Measurements from ENCODE around the gene TXNRD1. TPM values are rescaled to one million over a fixed set of nuclear protein-coding genes. Genes with fewer than 3 reads are reported as not detected.
A peak's percentile ranks its signal among the peaks of the same experiment; 100 is the strongest.

TXNRD1 gene
- total RNA-seq, 4 donors from 2014 or later: 76.0 to 141 (median 97.8) TPM

DNA sequence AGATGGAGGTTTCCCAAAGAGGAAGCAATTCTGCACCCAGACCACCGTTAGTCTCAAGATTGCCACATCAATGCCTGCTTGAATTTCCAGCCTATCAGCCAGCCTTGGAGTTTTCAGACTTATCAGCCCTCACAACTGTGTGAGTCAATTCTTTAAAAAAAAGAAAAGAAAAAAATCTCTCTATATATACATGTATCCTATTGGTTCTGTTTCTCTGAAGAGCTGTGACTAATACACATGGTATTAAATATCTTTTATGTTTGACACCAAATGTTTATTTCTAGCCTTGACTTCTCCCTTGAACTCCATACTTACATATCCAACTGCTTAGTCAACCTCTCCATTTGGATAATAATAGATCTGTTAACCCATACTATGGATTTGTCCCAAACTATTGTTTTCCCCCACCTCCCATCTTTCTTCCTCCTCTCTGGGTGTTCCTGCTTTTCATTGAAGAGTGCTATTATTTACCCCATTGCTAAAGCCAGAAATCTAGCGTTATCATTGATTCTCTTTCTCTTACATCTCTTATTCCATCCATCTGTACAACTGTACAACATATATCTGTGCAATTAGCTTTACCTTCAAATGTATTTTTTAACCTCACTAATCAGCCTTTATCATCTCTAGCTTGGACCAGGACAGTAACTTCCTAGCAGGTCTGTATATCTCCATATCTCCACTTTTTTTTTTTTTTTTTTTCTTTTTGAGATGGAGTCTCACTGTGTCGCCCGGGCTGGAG lies 65.3 kb downstream of the TXNRD1 start:
- no peak overlapping the region for H3K27ac ChIP-seq

DNA sequence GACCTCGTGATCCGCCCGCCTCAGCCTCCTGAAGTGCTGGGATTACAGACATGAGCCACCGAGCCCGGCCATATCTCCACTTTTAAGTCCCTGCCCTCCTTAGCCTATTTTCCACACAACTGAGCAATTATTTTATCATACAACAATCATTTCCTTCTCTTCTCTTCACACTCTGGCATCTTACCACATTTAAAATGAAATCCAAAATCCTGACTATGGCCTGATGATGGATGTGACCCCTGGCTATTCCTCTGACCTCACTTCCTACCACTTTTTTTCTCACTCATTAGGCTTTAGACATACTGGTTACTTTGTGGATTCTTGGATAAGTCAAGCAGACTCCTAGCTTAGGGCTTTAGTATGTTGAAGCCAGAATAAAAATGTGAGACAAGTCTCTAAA lies 66.1 kb downstream of the TXNRD1 start:
- H3K36me3 ChIP-seq: no peaks in the 10 kb centered on the region
- no peaks in the 10 kb centered on the region for H3K27me3 ChIP-seq
- H3K4me3 ChIP-seq: no peak overlapping the region
- H3K4me1 ChIP-seq: peaks cover 0 to 11% of the 10 kb centered on the region in 2 donors
- H3K9me3 ChIP-seq: no peaks in the 10 kb centered on the region
- TF ChIP-seq POLR2A (IDR thresholded peaks at IDR 0.05): no peak
- TF ChIP-seq, protein P1, sequence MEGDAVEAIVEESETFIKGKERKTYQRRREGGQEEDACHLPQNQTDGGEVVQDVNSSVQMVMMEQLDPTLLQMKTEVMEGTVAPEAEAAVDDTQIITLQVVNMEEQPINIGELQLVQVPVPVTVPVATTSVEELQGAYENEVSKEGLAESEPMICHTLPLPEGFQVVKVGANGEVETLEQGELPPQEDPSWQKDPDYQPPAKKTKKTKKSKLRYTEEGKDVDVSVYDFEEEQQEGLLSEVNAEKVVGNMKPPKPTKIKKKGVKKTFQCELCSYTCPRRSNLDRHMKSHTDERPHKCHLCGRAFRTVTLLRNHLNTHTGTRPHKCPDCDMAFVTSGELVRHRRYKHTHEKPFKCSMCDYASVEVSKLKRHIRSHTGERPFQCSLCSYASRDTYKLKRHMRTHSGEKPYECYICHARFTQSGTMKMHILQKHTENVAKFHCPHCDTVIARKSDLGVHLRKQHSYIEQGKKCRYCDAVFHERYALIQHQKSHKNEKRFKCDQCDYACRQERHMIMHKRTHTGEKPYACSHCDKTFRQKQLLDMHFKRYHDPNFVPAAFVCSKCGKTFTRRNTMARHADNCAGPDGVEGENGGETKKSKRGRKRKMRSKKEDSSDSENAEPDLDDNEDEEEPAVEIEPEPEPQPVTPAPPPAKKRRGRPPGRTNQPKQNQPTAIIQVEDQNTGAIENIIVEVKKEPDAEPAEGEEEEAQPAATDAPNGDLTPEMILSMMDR (IDR thresholded peaks at IDR 0.05): no peak
- no peak for DNase-seq
- H3K27ac ChIP-seq: no peak overlapping the region
- intact Hi-C loops (cut with DNase I; ENCODE audit: low total_unique reads): no loop called here

More for the DNA sequence above, 65.3 kb downstream of the TXNRD1 start:
- intact Hi-C loops (cut with DNase I; ENCODE audit: low total_unique reads): no loop called here
- H3K27me3 ChIP-seq: no peaks in the 10 kb centered on the region
- DNase-seq: no peak
- H3K4me1 ChIP-seq: peaks cover 0 to 6% of the 10 kb centered on the region in 2 donors
- no peaks in the 10 kb centered on the region for H3K36me3 ChIP-seq
- no peaks in the 10 kb centered on the region for H3K9me3 ChIP-seq
- H3K4me3 ChIP-seq: no peak overlapping the region
- TF ChIP-seq, protein P1 (IDR thresholded peaks at IDR 0.05): no peak
- no peak for TF ChIP-seq POLR2A (IDR thresholded peaks at IDR 0.05)

DNA sequence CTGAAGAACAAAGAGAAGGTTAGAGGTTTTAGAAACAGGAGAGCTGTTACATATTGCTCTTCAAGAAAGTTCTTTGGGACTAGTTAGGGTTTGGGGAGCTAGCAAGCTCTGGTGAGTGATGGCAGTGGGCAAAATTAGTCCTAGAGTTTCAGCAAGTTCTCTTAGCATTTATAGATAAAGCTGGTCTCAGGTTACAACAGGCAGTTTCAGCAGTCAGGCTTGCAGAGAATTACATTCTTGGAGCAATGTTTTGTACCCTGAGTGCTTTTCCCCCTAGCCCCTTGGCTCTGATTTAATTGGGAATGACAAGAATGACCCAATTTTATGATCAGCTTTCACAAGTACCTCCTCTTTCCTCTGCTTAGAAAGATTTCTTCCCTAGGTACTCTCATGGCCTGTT lies 66.5 kb downstream of the TXNRD1 start:
- no peak for DNase-seq
- intact Hi-C loops (cut with DNase I; ENCODE audit: low total_unique reads): no loop called here
- no peaks in the 10 kb centered on the region for H3K9me3 ChIP-seq
- TF ChIP-seq POLR2A (IDR thresholded peaks at IDR 0.05): no peak
- TF ChIP-seq, protein P1 (IDR thresholded peaks at IDR 0.05): no peak
- no peaks in the 10 kb centered on the region for H3K27me3 ChIP-seq
- H3K4me3 ChIP-seq: no peak overlapping the region
- no peak overlapping the region for H3K27ac ChIP-seq
- H3K4me1 ChIP-seq: peaks cover 0 to 11% of the 10 kb centered on the region in 2 donors
- H3K36me3 ChIP-seq: no peaks in the 10 kb centered on the region

DNA sequence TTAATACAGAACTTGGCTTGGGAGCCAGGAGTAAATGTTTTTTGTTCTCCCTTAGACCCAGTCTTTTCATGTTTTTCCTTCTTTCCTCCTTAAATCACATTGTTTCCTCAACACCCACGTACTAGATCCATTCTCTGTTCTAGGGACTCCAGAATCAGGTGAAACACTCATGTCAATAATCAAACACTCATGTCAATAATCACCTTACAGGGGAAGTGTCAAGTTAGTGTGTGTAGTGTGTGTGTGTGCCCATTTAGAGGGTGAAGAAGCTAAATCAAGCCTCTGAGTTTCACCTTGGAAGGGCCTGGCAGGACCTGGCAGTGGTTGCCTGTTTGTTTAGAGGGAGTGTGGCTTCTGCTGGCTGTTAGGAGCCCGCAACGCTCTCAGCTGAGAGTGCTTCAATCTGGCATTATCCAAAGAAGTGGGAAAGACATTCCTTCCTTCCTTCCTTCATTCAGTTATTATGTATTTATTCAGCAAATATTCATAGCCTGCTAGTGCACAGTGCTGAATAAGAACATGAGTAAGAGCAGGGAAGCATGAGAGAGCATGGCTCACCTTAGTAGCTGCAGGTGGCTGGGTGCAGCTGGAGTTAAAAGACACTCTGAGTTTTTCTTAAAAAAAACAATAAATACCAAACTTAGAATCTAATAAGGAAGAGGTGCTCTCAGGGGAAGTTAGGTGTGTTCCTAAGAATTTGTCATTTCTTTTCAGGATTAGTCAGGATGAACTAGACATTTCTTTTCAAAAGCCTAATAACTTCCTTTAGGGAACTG lies 70.3 kb downstream of the TXNRD1 start:
- H3K27ac ChIP-seq: peak overlapping the region; percentile 86 to 91
- no peaks in the 10 kb centered on the region for H3K36me3 ChIP-seq
- H3K4me1 ChIP-seq: peaks cover 0 to 11% of the 10 kb centered on the region in 2 donors
- intact Hi-C loops (cut with DNase I; ENCODE audit: low total_unique reads): loop anchor here (5.0 kb wide), 1 partner anchor 69 kb away; the partner anchor contains the start of gene TXNRD1
- no peaks in the 10 kb centered on the region for H3K27me3 ChIP-seq
- TF ChIP-seq, protein P1 (IDR thresholded peaks at IDR 0.05): no peak
- TF ChIP-seq POLR2A (IDR thresholded peaks at IDR 0.05): no peak
- DNase-seq: no peak
- no peaks in the 10 kb centered on the region for H3K9me3 ChIP-seq
- H3K4me3 ChIP-seq: peak overlapping the region in 1 of 2 donors; percentile 78

Data from uterus (tissue), 4 donors.